Measurements from ENCODE around the gene SGCA. TPM values are rescaled to one million over a fixed set of nuclear protein-coding genes. Genes with fewer than 3 reads are reported as not detected.

SGCA gene
- total RNA-seq, 6 experiments from 2014 or later = 0.28 to 0.91 (median 0.76) TPM

GRCh38 chr17:50181591-50182560 lies 16.1 kb downstream of the SGCA start:
- no peak for DNase-seq
- H3K27ac Mint-ChIP-seq = peak overlapping the region; percentile 100
- H3K36me3 Mint-ChIP-seq (ENCODE audit: low read depth) = peaks cover 62% of the 10 kb centered on the region
- peaks cover 81% of the 10 kb centered on the region for H3K27me3 Mint-ChIP-seq (ENCODE audit: insufficient read depth)
- peak overlapping the region; percentile 54; the same call in 1 of the 2 replicates for H3K4me3 Mint-ChIP-seq
- peaks cover 100% of the 10 kb centered on the region for H3K4me1 Mint-ChIP-seq (ENCODE audit: low read depth)
- peaks cover 8% of the 10 kb centered on the region; the same call in 1 of the 2 replicates for H3K9me3 Mint-ChIP-seq
- TF ChIP-seq CTCF (IDR thresholded peaks at IDR 0.05) = peak; percentile 22; the same call in 1 of the 2 replicates

- H3K27me3 Mint-ChIP-seq (ENCODE audit: insufficient read depth) = peaks cover 80% of the 10 kb centered on the region
- DNase-seq = no peak
- peaks cover 100% of the 10 kb centered on the region for H3K4me1 Mint-ChIP-seq (ENCODE audit: low read depth)
- peaks cover 3% of the 10 kb centered on the region; the same call in 1 of the 2 replicates for H3K9me3 Mint-ChIP-seq
- peaks cover 55% of the 10 kb centered on the region; the same call in 1 of the 2 replicates for H3K36me3 Mint-ChIP-seq (ENCODE audit: low read depth)
- H3K4me3 Mint-ChIP-seq = peak overlapping the region; percentile 54
- no peak for TF ChIP-seq CTCF (IDR thresholded peaks at IDR 0.05)
- peak overlapping the region; percentile 100 for H3K27ac Mint-ChIP-seq
Observed at GRCh38 chr17:50182783-50183420, 17.1 kb downstream of the SGCA start.

GRCh38 chr17:50183421-50183994 lies 17.7 kb downstream of the SGCA start:
- no peak for TF ChIP-seq CTCF (IDR thresholded peaks at IDR 0.05)
- Mint-ChIP-seq H3K4me1 (ENCODE audit: low read depth) (peaks cover 100% of the 10 kb centered on the region), H3K9me3 (peaks cover 3% of the 10 kb centered on the region; the same call in 1 of the 2 replicates), H3K27me3 (ENCODE audit: insufficient read depth) (peaks cover 80% of the 10 kb centered on the region), H3K27ac (peak overlapping the region; percentile 100), H3K4me3 (peak overlapping the region; percentile 100), H3K36me3 (ENCODE audit: low read depth) (peaks cover 57% of the 10 kb centered on the region)
- DNase-seq = no peak

- no peak for DNase-seq
- H3K36me3 Mint-ChIP-seq (ENCODE audit: low read depth) = peaks cover 63% of the 10 kb centered on the region
- H3K27ac Mint-ChIP-seq = peak overlapping the region; percentile 100
- H3K4me1 Mint-ChIP-seq (ENCODE audit: low read depth) = peaks cover 100% of the 10 kb centered on the region
- peaks cover 80% of the 10 kb centered on the region for H3K27me3 Mint-ChIP-seq (ENCODE audit: insufficient read depth)
- TF ChIP-seq CTCF (IDR thresholded peaks at IDR 0.05) = peak; percentile 65
- H3K9me3 Mint-ChIP-seq = peaks cover 3% of the 10 kb centered on the region; the same call in 1 of the 2 replicates
- peak overlapping the region; percentile 100 for H3K4me3 Mint-ChIP-seq
Observed at GRCh38 chr17:50184064-50184463, 18.3 kb downstream of the SGCA start.

- Mint-ChIP-seq H3K36me3 (ENCODE audit: low read depth) (peaks cover 64% of the 10 kb centered on the region), H3K4me1 (ENCODE audit: low read depth) (peaks cover 100% of the 10 kb centered on the region), H3K4me3 (peak overlapping the region; percentile 100), H3K27ac (peak overlapping the region; percentile 100), H3K9me3 (peaks cover 3% of the 10 kb centered on the region; the same call in 1 of the 2 replicates), H3K27me3 (ENCODE audit: insufficient read depth) (peaks cover 80% of the 10 kb centered on the region)
- TF ChIP-seq CTCF (IDR thresholded peaks at IDR 0.05) = no peak
- peak; percentile 79 for DNase-seq
Observed at GRCh38 chr17:50184611-50185398, 19.0 kb downstream of the SGCA start.

All from HFFc6 (cell line).